Psoas muscle (tissue), 8 donors: ENCODE results near the gene NSG2. TPM values are rescaled to one million over a fixed set of nuclear protein-coding genes. Genes with fewer than 3 reads are reported as not detected.

Experiments
- ATAC-seq, 4 donors: fragments of 200-7000 bp; cut with Tn5 transposase; one replicate each; pipeline ENCODE4 v1.9.1; 2020; ENCODE audit warnings: moderate library complexity in 3 of 4, mild to moderate bottlenecking in 2 of 4
- DNase-seq, 2 donors: peaks; one replicate each; pipeline ENCODE4 v3.0.0-alpha.2; 2020
- H3K27ac ChIP-seq: fragments of 200-600 bp; one replicate; pipeline ENCODE4 v1.8.0; 2022
- H3K27me3 ChIP-seq, 3 donors: fragments of 200-600 bp in 1 of 3; one replicate each; pipeline versions ENCODE4 v1.6.1 to v1.8.0; 2013 to 2022; ENCODE audit warnings: low read length in 2 of 3, mild to moderate bottlenecking in 2 of 3, moderate library complexity in 1 of 3; ENCODE audit not compliant: insufficient read depth in 3 of 3
- H3K36me3 ChIP-seq, 2 donors: fragments of 200-600 bp in 1 of 2; one replicate each; pipeline versions ENCODE4 v1.6.1 to v1.8.0; 2013 to 2022; ENCODE audit warnings: low read depth in 1 of 2, mild to moderate bottlenecking in 1 of 2, moderate library complexity in 1 of 2; ENCODE audit not compliant: insufficient read depth in 1 of 2
- H3K4me1 ChIP-seq: fragments of 200-600 bp; one replicate; pipeline ENCODE4 v1.8.0; 2022
- H3K4me3 ChIP-seq: fragments of 200-600 bp; one replicate; pipeline ENCODE4 v1.8.0; 2022; ENCODE audit warnings: mild to moderate bottlenecking
- H3K9me3 ChIP-seq: fragments of 200-600 bp; one replicate; pipeline ENCODE4 v1.8.0; 2022
- WGBS, 3 donors: extraction: QIAGEN DNeasy Blood & Tissue Kit; methylation state at CpG; one replicate each; pipeline versions ENCODE4 v1.1.6 to v1.1.7; 2013; 5-methylcytosine and 5-hydroxymethylcytosine counted together
- intact Hi-C, 2 donors: fragments of 100-400 bp; cut with DNase I; formaldehyde crosslinking; loops; one replicate each; pipeline versions ENCODE4 v1.11.0 to v1.14.2; 2022
- polyA plus RNA-seq, 3 donors: library from polyadenylated mRNA; stranded (reverse); fragments of 200-250 nt; gene quantifications; one replicate each; pipeline ENCODE4 v1.2.3, GENCODE V29; 2013
- total RNA-seq, 4 donors: library from RNA; stranded (reverse); fragmentation: NEBNext Ultra II Directional in 2 of 4; extraction: Animal tissue kit (Norgen Biotek cat#: 25700) in 2 of 4; gene quantifications; one replicate each; pipeline versions ENCODE4 v1.2.1 to v1.2.4, GENCODE V29; 2021 to 2023
- TF ChIP-seq, protein P1 (sequence below): fragments of 200-600 bp; IDR thresholded peaks from one replicate; pipeline ENCODE4 v1.8.0; 2022; ENCODE audit warnings: antibody characterized with exemption
- donor health status: healthy with polysubstance abuse.
- donor health status: DM: no; HTN: no; CAD: no; lungs with moderate emphysema.
- donor health status: Bipolar disorder and iron deficiency.
- donor health status: healthy.
- donor health status: DM: yes; HTN: yes; CAD: no.
- donor health status: DM: no; HTN: no; CAD: no.
- donor health status: DM: no; HTN: no; CAD: no.
- donor health status: DM: yes; HTN: yes; CAD: no.

The NSG2 gene
- total and polyA plus RNA-seq, 7 donors: 0.07 to 2.1 (median 0.33) TPM; not detected in 3

DNA sequence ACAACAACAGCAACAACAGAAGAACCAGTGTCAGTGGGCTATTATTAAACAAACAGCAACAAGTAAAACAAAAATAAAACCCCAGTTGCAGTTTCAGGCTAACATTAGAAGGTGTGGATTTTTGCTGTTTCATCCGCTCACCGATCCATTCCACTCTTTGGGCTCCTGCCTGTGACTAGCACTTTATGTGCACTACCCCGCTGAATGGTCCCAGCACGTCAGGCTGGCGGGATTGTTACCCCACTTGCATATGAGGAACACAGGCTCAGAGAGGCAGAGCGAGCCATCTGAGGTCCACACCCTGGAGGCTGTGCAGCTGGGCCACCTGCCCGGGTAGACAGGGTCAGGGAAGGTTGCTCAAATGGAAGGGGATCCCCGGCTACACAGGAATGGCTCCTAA, 26.0 kb downstream of the NSG2 start:
- Histone ChIP-seq H3K9me3 (no peaks in the 10 kb centered on the region), H3K36me3 (no peaks in the 10 kb centered on the region), H3K4me1 (no peaks in the 10 kb centered on the region), H3K27ac (no peak overlapping the region), H3K4me3 (no peak overlapping the region), H3K27me3 (no peaks in the 10 kb centered on the region)
- 86 to 89% (median 87%) methylated on average over 8 of the region's 8 CpGs for WGBS, 3 donors
- ATAC-seq: no peak
- TF ChIP-seq, protein P1, sequence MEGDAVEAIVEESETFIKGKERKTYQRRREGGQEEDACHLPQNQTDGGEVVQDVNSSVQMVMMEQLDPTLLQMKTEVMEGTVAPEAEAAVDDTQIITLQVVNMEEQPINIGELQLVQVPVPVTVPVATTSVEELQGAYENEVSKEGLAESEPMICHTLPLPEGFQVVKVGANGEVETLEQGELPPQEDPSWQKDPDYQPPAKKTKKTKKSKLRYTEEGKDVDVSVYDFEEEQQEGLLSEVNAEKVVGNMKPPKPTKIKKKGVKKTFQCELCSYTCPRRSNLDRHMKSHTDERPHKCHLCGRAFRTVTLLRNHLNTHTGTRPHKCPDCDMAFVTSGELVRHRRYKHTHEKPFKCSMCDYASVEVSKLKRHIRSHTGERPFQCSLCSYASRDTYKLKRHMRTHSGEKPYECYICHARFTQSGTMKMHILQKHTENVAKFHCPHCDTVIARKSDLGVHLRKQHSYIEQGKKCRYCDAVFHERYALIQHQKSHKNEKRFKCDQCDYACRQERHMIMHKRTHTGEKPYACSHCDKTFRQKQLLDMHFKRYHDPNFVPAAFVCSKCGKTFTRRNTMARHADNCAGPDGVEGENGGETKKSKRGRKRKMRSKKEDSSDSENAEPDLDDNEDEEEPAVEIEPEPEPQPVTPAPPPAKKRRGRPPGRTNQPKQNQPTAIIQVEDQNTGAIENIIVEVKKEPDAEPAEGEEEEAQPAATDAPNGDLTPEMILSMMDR: no peak
- DNase-seq: no peak
- intact Hi-C loops: no loop called here

DNA sequence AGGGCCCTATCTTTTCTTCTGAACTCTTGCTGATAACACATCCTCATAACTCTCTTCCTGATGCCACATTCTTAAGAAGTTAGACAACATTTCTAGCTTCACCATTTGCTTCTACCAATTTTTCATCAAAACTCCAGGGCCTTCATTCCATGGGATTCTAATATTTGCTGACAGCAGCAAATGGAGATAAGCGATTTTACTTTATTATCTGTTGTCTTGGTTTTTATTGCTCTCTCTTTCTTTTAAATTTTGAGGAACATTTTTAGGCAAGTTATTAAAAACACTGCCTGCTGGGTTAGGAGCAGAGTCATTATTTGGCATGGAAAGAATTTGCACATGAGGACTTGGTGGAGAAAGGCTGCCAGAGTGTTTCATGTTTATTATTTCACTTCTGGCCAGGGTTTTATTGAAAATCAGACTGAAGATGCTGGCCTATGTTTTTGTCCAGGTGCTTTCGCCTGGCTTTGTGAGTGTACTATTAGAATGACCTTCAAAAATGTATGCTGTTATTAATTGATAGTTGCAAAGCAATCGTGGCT, 27.7 kb downstream of the NSG2 start:
- WGBS, 3 donors: 57 to 65% (median 62%) methylated on average over 3 of the region's 3 CpGs
- intact Hi-C loops: no loop called here

DNA sequence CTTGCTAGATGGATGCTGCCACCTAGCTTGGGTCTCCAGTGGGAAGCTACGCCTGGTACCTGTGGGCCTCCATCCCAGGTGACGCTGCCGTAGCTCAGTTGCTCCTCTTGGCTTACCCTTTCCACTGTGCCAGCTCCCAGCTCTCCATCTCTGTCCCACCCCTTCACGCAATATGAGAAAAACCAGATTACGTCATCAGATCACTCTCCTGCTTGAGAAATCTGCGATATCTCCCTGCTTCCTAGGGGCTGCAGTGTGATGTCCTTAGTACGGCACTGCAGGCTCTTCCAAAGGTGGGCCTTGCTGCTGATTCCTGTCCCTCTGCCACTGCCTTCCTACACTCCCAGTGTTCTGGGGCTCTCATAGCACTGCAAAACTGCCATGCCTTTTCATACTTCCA, 28.9 kb downstream of the NSG2 start:
- no peak overlapping the region for H3K27ac ChIP-seq
- ATAC-seq (no peak), DNase-seq (no peak)
- TF ChIP-seq, protein P1: no peak
- no peaks in the 10 kb centered on the region for H3K4me1 ChIP-seq
- 90 to 93% (median 92%) methylated on average over 7 of the region's 7 CpGs for WGBS, 3 donors
- no peaks in the 10 kb centered on the region for H3K36me3 ChIP-seq
- intact Hi-C loops: no loop called here
- H3K9me3 ChIP-seq: no peaks in the 10 kb centered on the region
- no peaks in the 10 kb centered on the region for H3K27me3 ChIP-seq
- H3K4me3 ChIP-seq: no peak overlapping the region

More for the DNA sequence above, 27.7 kb downstream of the NSG2 start:
- Histone ChIP-seq H3K27ac (no peak overlapping the region), H3K4me1 (no peaks in the 10 kb centered on the region), H3K4me3 (no peak overlapping the region), H3K36me3 (no peaks in the 10 kb centered on the region), H3K27me3 (no peaks in the 10 kb centered on the region), H3K9me3 (no peaks in the 10 kb centered on the region)
- DNase-seq (no peak), ATAC-seq (no peak)
- TF ChIP-seq, protein P1: no peak

DNA sequence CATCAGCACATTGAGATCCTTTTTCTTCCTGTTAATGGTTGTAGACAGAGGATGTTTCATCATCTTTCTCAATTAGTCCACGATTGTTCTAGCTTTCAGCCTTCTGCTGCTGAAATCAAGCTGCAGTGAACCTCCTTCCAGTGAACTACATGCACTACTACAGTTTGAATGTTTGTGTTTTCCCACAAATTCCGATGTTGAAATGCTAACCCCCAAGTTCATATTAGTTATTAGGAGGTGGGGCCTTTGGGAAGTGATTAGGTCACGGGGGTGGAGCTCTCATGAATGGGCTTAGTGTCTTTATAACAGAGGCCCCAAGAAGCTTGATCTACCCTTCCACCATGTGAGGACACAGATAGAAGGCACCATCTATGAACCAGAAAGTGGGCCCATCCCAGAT, 32.9 kb downstream of the NSG2 start:
- intact Hi-C loops: loop anchor here in 1 of 2 donors (5.0 kb wide), 1 partner anchor 1041 kb away; no protein-coding TSS in a partner anchor
- Histone ChIP-seq H3K4me1 (no peaks in the 10 kb centered on the region), H3K4me3 (no peak overlapping the region), H3K27ac (no peak overlapping the region), H3K9me3 (no peaks in the 10 kb centered on the region), H3K36me3 (no peaks in the 10 kb centered on the region), H3K27me3 (no peaks in the 10 kb centered on the region)
- TF ChIP-seq, protein P1: no peak
- DNase-seq: no peak
- WGBS, 3 donors: 69 to 76% (median 71%) methylated on average over 3 of the region's 3 CpGs
- no peak for ATAC-seq

DNA sequence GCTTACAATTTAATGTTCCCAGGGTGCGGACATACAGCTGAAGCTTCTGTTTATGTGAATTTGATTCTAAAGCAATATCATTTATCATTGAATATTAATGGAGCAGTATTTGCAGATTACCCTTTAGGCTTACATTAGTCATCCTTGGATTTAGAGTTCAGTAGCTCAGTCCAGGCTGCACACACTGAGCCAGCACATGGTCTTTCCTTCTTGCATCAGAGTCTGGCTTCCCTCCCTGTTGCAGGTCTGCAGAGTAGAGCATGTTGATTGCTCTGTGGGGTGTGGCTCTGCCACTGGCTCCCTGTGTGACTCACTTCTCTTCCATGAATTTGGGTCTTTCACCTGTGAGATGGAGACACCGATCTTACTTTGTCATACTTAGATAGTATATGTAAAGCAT, 36.8 kb downstream of the NSG2 start:
- intact Hi-C loops: no loop called here
- Histone ChIP-seq H3K27ac (no peak overlapping the region), H3K27me3 (peaks cover 0 to 2% (median 0%) of the 10 kb centered on the region in 3 donors), H3K9me3 (no peaks in the 10 kb centered on the region), H3K4me3 (no peak overlapping the region), H3K36me3 (no peaks in the 10 kb centered on the region), H3K4me1 (no peaks in the 10 kb centered on the region)
- DNase-seq: no peak
- no peak for ATAC-seq
- 93 to 95% (median 95%) methylated on average over 2 of the region's 2 CpGs for WGBS, 3 donors
- TF ChIP-seq, protein P1: no peak
